PC-3 (cell line): Measurements from ENCODE around the gene STAC2. TPM values are rescaled to one million over a fixed set of nuclear protein-coding genes. Genes with fewer than 3 reads are reported as not detected.

Experiments used
- ATAC-seq: fragments of 200-7000 bp; cut with Tn5 transposase; 2 replicates; pipeline ENCODE4 v1.9.1; 2020; ENCODE audit warnings: mild to moderate bottlenecking, moderate library complexity
- BruUV-seq: library from RNA; stranded (reverse); fragments of 400-500 nt; replicated peaks from 2 replicates; lab custom pipeline; 2021; lab: Mats Ljungman, UMichigan
- CTCF ChIA-PET: fragments of 300-600 bp; sonication (Branson Sonifier 250); formaldehyde crosslinking; loops from one replicate; lab custom pipeline; 2022; ENCODE audit warnings: antibody characterized with exemption; lab: Charles Lee
- POLR2A ChIA-PET: fragments of 300-600 bp; sonication (Branson Sonifier 250); formaldehyde crosslinking; loops from one replicate; lab custom pipeline; 2022; ENCODE audit warnings: antibody characterized with exemption; ENCODE audit not compliant: unreplicated experiment; lab: Charles Lee
- DNase-seq: peaks from one replicate; pipeline ENCODE4 v3.0.0-alpha.2; 2015
- H2AFZ ChIP-seq: fragments of 300-600 bp; sonication (generic); 2 replicates; pipeline ENCODE4 v1.6.0; 2016; ENCODE audit warnings: antibody characterized with exemption, low read length
- H3F3A ChIP-seq: fragments of 300-600 bp; sonication (generic); one replicate; pipeline ENCODE4 v1.6.0; 2017; ENCODE audit warnings: antibody characterized with exemption, low read length, control low read depth, mild to moderate bottlenecking; ENCODE audit not compliant: unreplicated experiment
- H3K27ac ChIP-seq: fragments of 300-600 bp; sonication (generic); 2 replicates; pipeline ENCODE4 v1.5.1; 2016; ENCODE audit warnings: mild to moderate bottlenecking, low read length
- H3K27me3 ChIP-seq: fragments of 300-600 bp; sonication (generic); 2 replicates; pipeline ENCODE4 v1.6.1; 2016; ENCODE audit warnings: low read length, mixed read lengths
- H3K36me3 ChIP-seq: fragments of 300-600 bp; sonication (generic); 2 replicates; pipeline ENCODE4 v1.6.1; 2016; ENCODE audit warnings: low read depth, mixed run types, low read length, mixed read lengths
- H3K4me1 ChIP-seq: fragments of 300-600 bp; sonication (generic); 2 replicates; pipeline ENCODE4 v1.5.1; 2016; ENCODE audit warnings: low read length; ENCODE audit not compliant: insufficient read depth
- H3K4me2 ChIP-seq: fragments of 300-600 bp; sonication (generic); 2 replicates; pipeline ENCODE4 v1.6.0; 2016; ENCODE audit warnings: low read length
- H3K4me3 ChIP-seq: fragments of 300-600 bp; sonication (generic); 2 replicates; pipeline ENCODE4 v1.5.1; 2016; ENCODE audit warnings: mild to moderate bottlenecking, low read length, mixed read lengths
- H3K79me2 ChIP-seq: fragments of 300-600 bp; sonication (generic); 2 replicates; pipeline ENCODE4 v1.6.1; 2017; ENCODE audit warnings: low read length, mixed read lengths
- H3K9ac ChIP-seq: fragments of 300-600 bp; sonication (generic); 2 replicates; pipeline ENCODE4 v1.6.0; 2016; ENCODE audit warnings: mild to moderate bottlenecking, low read length
- H3K9me2 ChIP-seq: fragments of 300-600 bp; sonication (generic); replicated peaks from 2 replicates; pipeline ENCODE4 v1.6.1; 2016; ENCODE audit warnings: mixed run types, low read length, mixed read lengths
- H3K9me3 ChIP-seq: fragments of 300-600 bp; sonication (generic); 2 replicates; pipeline ENCODE4 v1.6.1; 2016; ENCODE audit warnings: low read length, mixed read lengths
- H4K20me1 ChIP-seq: fragments of 300-600 bp; sonication (generic); 2 replicates; pipeline ENCODE4 v1.6.1; 2016; ENCODE audit warnings: low read length, mixed read lengths
- CTCF ChIP-seq: fragments of 300-600 bp; sonication (generic); conservative IDR thresholded peaks from 2 replicates; pipeline ENCODE4 v1.5.1; 2017; ENCODE audit warnings: antibody characterized with exemption, low read depth, mild to moderate bottlenecking, low read length
- EZH2 ChIP-seq: fragments of 300-600 bp; sonication (generic); IDR thresholded peaks from one replicate; pipeline ENCODE4 v1.6.1; 2017; ENCODE audit warnings: antibody characterized with exemption, mild to moderate bottlenecking, low read length; ENCODE audit not compliant: unreplicated experiment
- EZH2phosphoT487 ChIP-seq: fragments of 300-600 bp; sonication (generic); IDR thresholded peaks from 2 replicates; pipeline ENCODE4 v1.6.1; 2018; ENCODE audit warnings: mild to moderate bottlenecking, antibody characterized with exemption, low read length, borderline replicate concordance
- intact Hi-C: fragments of 100-400 bp; cut with micrococcal nuclease; formaldehyde crosslinking; loops from 2 replicates; pipeline ENCODE4 v1.9.0; 2023
- total RNA-seq: library from RNA; depleted of rRNA; stranded (reverse); fragments of >200 nt; gene quantifications from 2 replicates; pipeline ENCODE4 v1.2.3, GENCODE V29; 2014

Gene STAC2
- total RNA-seq, 1 experiment from 2014 or later, result not detected

GRCh38 chr17:39194089-39194984 lies 31.4 kb downstream of the STAC2 start:
- no TSS peak for BruUV-seq
- Histone ChIP-seq H3K79me2 (peaks cover 13% of the 10 kb centered on the region), H3F3A (no peaks in the 10 kb centered on the region), H3K4me2 (no peak overlapping the region), H2AFZ (no peak overlapping the region), H3K9ac (no peak overlapping the region), H3K9me2 (no peaks in the 10 kb centered on the region), H3K27me3 (no peaks in the 10 kb centered on the region), H3K4me1 (peaks cover 8% of the 10 kb centered on the region; the same call in 1 of the 2 replicates), H3K36me3 (no peaks in the 10 kb centered on the region), H3K27ac (no peak overlapping the region), H3K9me3 (no peaks in the 10 kb centered on the region), H4K20me1 (no peaks in the 10 kb centered on the region), H3K4me3 (no peak overlapping the region)
- ChIA-PET POLR2A (no interaction called here), CTCF (no interaction called here)
- ATAC-seq (no peak), DNase-seq (no peak)
- TF ChIP-seq CTCF (no peak), EZH2 (no peak), EZH2phosphoT487 (no peak)
- intact Hi-C loops, result no loop called here

- no peaks in the 10 kb centered on the region for H3K9me2 ChIP-seq
- H4K20me1 ChIP-seq, result no peaks in the 10 kb centered on the region
- ChIA-PET CTCF (no interaction called here), POLR2A (no interaction called here)
- no peaks in the 10 kb centered on the region for H3F3A ChIP-seq
- H3K9ac ChIP-seq, result no peak overlapping the region
- H3K4me3 ChIP-seq, result no peak overlapping the region
- H3K4me1 ChIP-seq, result peaks cover 8% of the 10 kb centered on the region; the same call in 1 of the 2 replicates
- H3K4me2 ChIP-seq, result no peak overlapping the region
- no peak for TF ChIP-seq EZH2
- no peak for TF ChIP-seq EZH2phosphoT487
- TF ChIP-seq CTCF, result no peak
- ATAC-seq (no peak), DNase-seq (no peak)
- no peaks in the 10 kb centered on the region for H3K27me3 ChIP-seq
- no peak overlapping the region for H3K27ac ChIP-seq
- H3K36me3 ChIP-seq, result no peaks in the 10 kb centered on the region
- intact Hi-C loops, result no loop called here
- H3K9me3 ChIP-seq, result no peaks in the 10 kb centered on the region
- BruUV-seq, result no TSS peak
- peaks cover 13% of the 10 kb centered on the region for H3K79me2 ChIP-seq
- H2AFZ ChIP-seq, result no peak overlapping the region
These were observed 32.4 kb downstream of the STAC2 start for GRCh38 chr17:39193346-39193745.

GRCh38 chr17:39192901-39193300 lies 32.8 kb downstream of the STAC2 start:
- Histone ChIP-seq H3K4me1 (peaks cover 5% of the 10 kb centered on the region; the same call in 1 of the 2 replicates), H3K27ac (no peak overlapping the region), H3K79me2 (peaks cover 13% of the 10 kb centered on the region), H2AFZ (no peak overlapping the region), H3K9me3 (no peaks in the 10 kb centered on the region), H3K36me3 (no peaks in the 10 kb centered on the region), H3F3A (no peaks in the 10 kb centered on the region), H3K27me3 (no peaks in the 10 kb centered on the region), H4K20me1 (no peaks in the 10 kb centered on the region), H3K4me3 (no peak overlapping the region), H3K9me2 (no peaks in the 10 kb centered on the region), H3K9ac (no peak overlapping the region), H3K4me2 (no peak overlapping the region)
- intact Hi-C loops, result no loop called here
- TF ChIP-seq EZH2phosphoT487, result no peak
- no peak for TF ChIP-seq CTCF
- TF ChIP-seq EZH2, result no peak
- ATAC-seq (no peak), DNase-seq (no peak)
- CTCF ChIA-PET, result no interaction called here
- POLR2A ChIA-PET, result no interaction called here
- BruUV-seq, result no TSS peak
